ENCODE data around the gene TTC22.
"Not testable (repeated sequence)": the region's sequence is repeated elsewhere in the genome, so short reads cannot be mapped to it uniquely, and the experiment has no call there.

TTC22 gene

GRCh38 chr1:54781023-54781723 lies 19.9 kb downstream of the TTC22 start:
- no peak for DNase-seq

- no peak for DNase-seq
Measured at GRCh38 chr1:54777431-54777830, 23.7 kb downstream of the TTC22 start.

GRCh38 chr1:54777011-54777410 lies 24.1 kb downstream of the TTC22 start:
- no peak for DNase-seq

GRCh38 chr1:54775828-54776721 lies 25.0 kb downstream of the TTC22 start:
- DNase-seq: not testable (repeated sequence)

GRCh38 chr1:54774820-54775498 lies 26.2 kb downstream of the TTC22 start:
- no peak for DNase-seq

- no peak for DNase-seq
Measured at GRCh38 chr1:54772951-54773350, 28.2 kb downstream of the TTC22 start.

DNA sequence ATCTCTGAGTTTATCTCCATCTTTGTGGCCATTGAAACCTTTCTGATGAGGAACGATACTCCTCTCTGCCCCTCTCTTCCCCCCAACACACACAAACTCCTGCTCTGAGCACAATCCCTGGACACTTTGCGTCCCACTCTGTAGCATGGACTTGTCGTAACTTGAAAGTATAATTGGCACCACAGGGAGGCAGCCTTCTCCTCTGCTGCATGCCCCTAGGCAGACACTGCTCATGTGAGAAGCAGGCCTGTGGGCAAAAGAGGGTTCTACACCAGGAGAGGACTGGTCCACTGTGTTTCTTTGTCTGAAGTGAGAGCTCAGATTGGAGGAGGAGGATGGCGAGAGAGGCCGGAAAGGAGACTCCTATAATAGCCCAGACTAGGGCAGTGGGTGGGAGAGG lies 33.0 kb downstream of the TTC22 start:
- no peak for DNase-seq

DNA sequence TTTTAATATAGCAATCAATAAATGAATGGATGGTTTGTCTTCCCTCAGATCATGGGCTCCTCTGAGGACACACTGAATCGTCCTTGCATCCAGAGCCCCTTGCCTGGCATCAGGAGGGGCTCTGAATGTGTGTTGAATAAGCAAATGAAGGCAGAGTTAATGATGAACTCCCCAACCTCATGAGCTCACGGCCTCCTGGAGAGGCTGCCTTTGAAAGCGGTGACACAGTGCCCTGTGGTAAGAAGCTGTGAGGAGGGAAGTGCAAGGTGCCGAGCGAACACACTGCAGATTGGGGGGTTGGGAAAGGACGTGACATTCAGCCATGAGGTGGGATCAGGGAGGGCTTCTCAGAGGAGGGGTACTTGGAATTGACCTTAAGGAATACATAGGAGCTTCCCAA lies 33.6 kb downstream of the TTC22 start:
- DNase-seq: no peak

DNA sequence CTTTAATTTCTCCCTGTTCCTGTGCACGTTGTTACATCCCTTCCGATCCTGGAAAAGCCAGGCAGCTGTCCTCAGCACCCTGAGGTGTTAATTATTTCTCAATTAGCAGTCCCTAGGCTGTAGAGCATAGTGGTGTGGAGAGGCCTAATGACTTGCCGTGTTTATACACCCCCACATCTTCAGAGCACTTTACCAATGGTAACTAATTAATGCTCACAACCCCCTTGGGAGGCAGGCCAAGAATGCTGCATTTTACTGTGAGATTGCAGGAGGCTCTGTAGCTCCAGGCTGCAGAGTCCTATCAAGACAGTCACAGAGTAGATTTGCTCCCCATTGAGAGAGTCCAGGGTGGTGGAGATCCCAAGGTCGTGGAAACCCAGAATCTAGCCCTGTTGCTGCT lies 34.4 kb downstream of the TTC22 start:
- no peak for DNase-seq

- DNase-seq: no peak
Measured at GRCh38 chr1:54764922-54765561, 36.1 kb downstream of the TTC22 start.

GRCh38 chr1:54764133-54764921 lies 36.8 kb downstream of the TTC22 start, which contains the start of gene PARS2:
PARS2 (minus strand) TSS chr1:54764523; CDS start chr1:54759161, 5,362 bp downstream.
- DNase-seq: peak; percentile 90

DNA sequence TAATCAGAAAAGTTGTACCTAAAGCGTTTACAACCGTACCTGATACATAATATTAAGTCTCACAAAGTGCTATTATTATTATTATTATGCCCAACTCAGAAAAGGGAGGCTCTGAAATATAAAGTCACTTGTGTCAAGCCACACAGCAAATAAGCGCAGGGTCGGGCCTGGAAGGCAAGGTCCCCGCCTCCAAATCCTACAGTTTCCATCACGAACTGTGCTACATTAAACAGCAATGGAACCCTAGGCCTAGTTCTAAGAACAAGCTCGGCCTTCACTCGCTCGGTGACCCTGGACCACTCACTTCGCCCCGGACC lies 37.3 kb downstream of the TTC22 start:
- DNase-seq: no peak

- no peak for DNase-seq
Measured at GRCh38 chr1:54758678-54759348, 42.3 kb downstream of the TTC22 start.

DNA sequence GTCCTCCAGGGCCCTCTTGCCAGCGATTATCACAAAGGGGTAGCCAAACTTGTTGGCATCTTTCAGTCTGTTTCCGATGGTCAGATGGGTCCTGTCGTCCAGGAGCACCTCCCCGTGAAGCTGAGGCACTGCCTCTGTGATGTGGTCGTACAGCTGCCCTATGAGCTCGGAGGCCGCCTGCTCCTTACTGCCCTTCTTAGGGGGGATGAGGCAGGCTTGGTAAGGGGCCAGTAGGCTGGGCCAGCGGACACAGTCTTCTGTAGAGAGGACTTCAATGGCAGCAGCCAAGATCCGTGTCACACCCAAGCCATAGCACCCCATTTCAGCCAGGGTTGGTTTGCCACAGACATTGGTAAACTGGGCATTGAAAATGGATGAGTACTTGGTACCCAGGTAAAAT lies 43.3 kb downstream of the TTC22 start:
- no peak for DNase-seq

GRCh38 chr1:54754486-54755285 lies 46.4 kb downstream of the TTC22 start:
- DNase-seq: no peak

GRCh38 chr1:54754045-54754444 lies 47.1 kb downstream of the TTC22 start:
- no peak for DNase-seq

DNA sequence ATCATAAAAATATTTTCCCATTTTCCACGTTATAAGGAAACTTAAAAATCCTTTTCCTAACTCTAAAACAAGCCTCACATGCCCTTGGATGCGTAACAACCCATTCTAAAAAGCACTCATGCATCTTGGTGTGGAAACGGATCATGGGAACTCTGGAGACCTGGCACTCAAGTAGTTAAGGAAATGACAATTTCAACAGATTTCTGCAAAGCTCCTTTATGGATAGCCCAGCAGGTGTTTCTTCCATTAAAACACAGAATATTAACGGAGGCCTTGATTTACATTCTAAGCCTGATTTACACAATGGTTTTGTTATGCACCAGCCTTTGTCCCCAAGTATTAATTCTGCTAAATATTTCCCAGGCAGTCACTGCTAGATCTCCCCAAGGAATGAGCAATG lies 49.7 kb downstream of the TTC22 start:
- no peak for DNase-seq

- no peak for DNase-seq
Measured at GRCh38 chr1:54750596-54750995, 50.5 kb downstream of the TTC22 start.

DNA sequence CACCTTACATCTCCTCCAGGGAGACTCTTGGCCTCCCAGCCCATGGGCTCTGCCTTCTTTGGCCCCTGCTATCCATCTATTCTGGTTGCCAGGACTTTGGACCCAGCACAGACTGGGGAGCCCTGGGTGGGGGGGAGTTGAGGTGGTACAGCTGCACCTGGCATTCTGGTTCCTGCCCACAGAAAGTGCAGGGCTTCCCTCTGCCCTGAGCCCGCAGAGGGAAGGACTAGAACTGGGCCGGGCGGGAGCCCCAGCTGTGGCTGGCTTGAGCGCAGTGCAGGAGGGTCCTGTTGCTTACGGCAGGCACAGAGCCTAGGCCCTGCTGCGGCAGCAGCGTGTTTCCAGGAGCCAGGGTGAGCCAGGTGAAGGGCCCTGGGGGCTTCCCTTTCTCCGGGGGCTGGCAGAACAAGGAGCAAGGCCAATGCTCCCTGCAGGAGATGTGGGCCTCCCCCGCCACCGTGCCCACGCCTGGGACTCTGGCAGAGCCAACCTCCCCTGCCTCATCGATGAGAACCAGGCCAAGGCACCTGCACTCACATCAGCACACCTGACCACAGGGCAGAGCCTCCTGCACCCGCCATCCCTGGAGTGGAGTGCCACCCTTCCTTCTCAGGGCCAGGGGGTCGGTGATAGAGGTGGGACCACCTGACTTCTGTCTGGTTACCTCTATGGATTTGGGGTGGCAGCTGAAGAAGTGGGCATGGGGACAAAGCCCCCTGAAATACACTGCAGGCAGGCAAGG lies 52.9 kb downstream of the TTC22 start:
- no peak for DNase-seq

DNA sequence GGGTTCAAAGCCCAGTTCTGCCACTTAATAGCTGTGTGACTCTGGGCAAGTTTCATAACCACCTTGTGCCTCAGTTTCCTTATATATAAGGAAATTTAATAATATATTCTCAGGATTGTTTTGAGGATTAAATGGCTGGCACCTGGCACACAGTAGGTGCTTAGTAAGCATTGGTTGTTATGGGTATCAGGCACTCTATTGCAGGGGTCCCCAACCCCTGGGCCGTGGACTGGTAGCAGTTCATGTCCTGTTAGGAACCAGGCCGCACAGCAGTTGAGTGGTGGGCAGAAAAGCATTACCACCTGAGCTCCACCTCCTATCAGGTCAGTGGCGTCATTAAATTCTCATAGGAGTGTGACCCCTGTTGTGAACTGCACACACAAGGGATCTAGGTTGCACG lies 55.3 kb downstream of the TTC22 start:
- no peak for DNase-seq
